Neutrophil (primary cell): ENCODE data around the gene PDE4A.
A peak's percentile ranks its signal among the peaks of the same experiment; 100 is the strongest.

Experiments used
- H3K27ac ChIP-seq: fragments of 200-600 bp; sonication (generic); 2 replicates; pipeline ENCODE4 v1.5.1; 2016; ENCODE audit warnings: mild to moderate bottlenecking, moderate library complexity
- H3K27me3 ChIP-seq: fragments of 200-600 bp; sonication (generic); 2 replicates; pipeline ENCODE4 v1.6.0; 2016; ENCODE audit warnings: mild to moderate bottlenecking
- H3K36me3 ChIP-seq: fragments of 200-600 bp; sonication (generic); 2 replicates; pipeline ENCODE4 v1.5.1; 2017
- H3K4me1 ChIP-seq, 2 experiments: fragments of 200-600 bp in 1 of 2; sonication (generic) in 1 of 2; 1 replicate in 1 of 2; 2 replicates in 1 of 2; pipeline versions ENCODE4 v1.5.1 to v1.6.1; 2013 to 2016; ENCODE audit warnings: low read depth in 1 of 2, low read length in 1 of 2, mild to moderate bottlenecking in 1 of 2, moderate library complexity in 1 of 2; ENCODE audit not compliant: control insufficient read depth in 1 of 2, insufficient read depth in 1 of 2
- H3K4me3 ChIP-seq, 2 experiments: fragments of 200-600 bp in 1 of 2; sonication (generic) in 1 of 2; 1 replicate in 1 of 2; 2 replicates in 1 of 2; pipeline ENCODE4 v1.5.1; 2013 to 2016; ENCODE audit warnings: low read depth in 1 of 2, low read length in 1 of 2, mild to moderate bottlenecking in 1 of 2, moderate library complexity in 1 of 2
- H3K9me3 ChIP-seq: fragments of 200-600 bp; sonication (generic); 2 replicates; pipeline ENCODE4 v1.5.1; 2016
- CTCF ChIP-seq: fragments of 200-600 bp; sonication (generic); IDR thresholded peaks from 2 replicates; pipeline ENCODE4 v1.5.1; 2016; ENCODE audit warnings: antibody characterized with exemption

The PDE4A gene

GRCh38 chr19:10416380-10417257 is 3.7 kb upstream of the PDE4A start:
- peak overlapping the region; percentile 42 to 50 for H3K4me3 ChIP-seq
- peak overlapping the region; percentile 52 for H3K27ac ChIP-seq
- peaks cover 6 to 23% of the 10 kb centered on the region in 2 experiments for H3K4me1 ChIP-seq
- TF ChIP-seq CTCF, result peak; percentile 93
- peaks cover 76% of the 10 kb centered on the region for H3K27me3 ChIP-seq
- H3K36me3 ChIP-seq, result no peaks in the 10 kb centered on the region
- no peaks in the 10 kb centered on the region for H3K9me3 ChIP-seq

- Histone ChIP-seq H3K4me3 (no peak overlapping the region), H3K36me3 (no peaks in the 10 kb centered on the region), H3K9me3 (no peaks in the 10 kb centered on the region), H3K4me1 (peaks cover 6 to 23% of the 10 kb centered on the region in 2 experiments), H3K27ac (no peak overlapping the region), H3K27me3 (peaks cover 83% of the 10 kb centered on the region)
- TF ChIP-seq CTCF, result no peak
Measured at GRCh38 chr19:10417541-10418234, 2.6 kb upstream of the PDE4A start.

GRCh38 chr19:10418235-10418484 is 2.2 kb upstream of the PDE4A start:
- Histone ChIP-seq H3K27ac (no peak overlapping the region), H3K4me3 (no peak overlapping the region), H3K9me3 (no peaks in the 10 kb centered on the region), H3K36me3 (no peaks in the 10 kb centered on the region), H3K27me3 (peaks cover 87% of the 10 kb centered on the region), H3K4me1 (peaks cover 6 to 23% of the 10 kb centered on the region in 2 experiments)
- TF ChIP-seq CTCF, result no peak

GRCh38 chr19:10418485-10419199 is 1.7 kb upstream of the PDE4A start:
- no peak for TF ChIP-seq CTCF
- Histone ChIP-seq H3K9me3 (no peaks in the 10 kb centered on the region), H3K27me3 (peaks cover 92% of the 10 kb centered on the region), H3K27ac (no peak overlapping the region), H3K36me3 (no peaks in the 10 kb centered on the region), H3K4me3 (no peak overlapping the region), H3K4me1 (peaks cover 7 to 24% of the 10 kb centered on the region in 2 experiments)

GRCh38 chr19:10419200-10419645 is 1.1 kb upstream of the PDE4A start:
- Histone ChIP-seq H3K9me3 (no peaks in the 10 kb centered on the region), H3K36me3 (no peaks in the 10 kb centered on the region), H3K4me1 (peaks cover 13 to 29% of the 10 kb centered on the region in 2 experiments), H3K27ac (no peak overlapping the region), H3K27me3 (peaks cover 98% of the 10 kb centered on the region), H3K4me3 (no peak overlapping the region)
- no peak for TF ChIP-seq CTCF
